Gastroesophageal sphincter (tissue), 3 donors: ENCODE data around the gene CLASP1.

Source experiments
- EP300 ChIP-seq: sonication (generic); formaldehyde crosslinking; IDR thresholded peaks from one replicate; pipeline ENCODE4 v1.6.1; 2017; ENCODE audit warnings: antibody characterized with exemption, mild to moderate bottlenecking
- POLR2A ChIP-seq, 2 donors: fragments of 450-650 bp; IDR thresholded peaks; one replicate each; pipeline ENCODE4 v1.6.1; 2017; ENCODE audit warnings: antibody characterized with exemption in 2 of 2, mild to moderate bottlenecking in 2 of 2, moderate library complexity in 1 of 2
- POLR2AphosphoS5 ChIP-seq: sonication (generic); formaldehyde crosslinking; IDR thresholded peaks from one replicate; pipeline ENCODE4 v1.6.1; 2017; ENCODE audit warnings: antibody characterized with exemption
- TF ChIP-seq, protein P1 (sequence below), 4 experiments: fragments of 200-600 bp in 2 of 4; fragments of 450-650 bp in 2 of 4; sonication (generic) in 1 of 4; IDR thresholded peaks; one replicate each; pipeline ENCODE4 v1.5.1; 2017 to 2019; ENCODE audit warnings: antibody characterized with exemption in 4 of 4, mild to moderate bottlenecking in 2 of 4, moderate library complexity in 2 of 4

DNA sequence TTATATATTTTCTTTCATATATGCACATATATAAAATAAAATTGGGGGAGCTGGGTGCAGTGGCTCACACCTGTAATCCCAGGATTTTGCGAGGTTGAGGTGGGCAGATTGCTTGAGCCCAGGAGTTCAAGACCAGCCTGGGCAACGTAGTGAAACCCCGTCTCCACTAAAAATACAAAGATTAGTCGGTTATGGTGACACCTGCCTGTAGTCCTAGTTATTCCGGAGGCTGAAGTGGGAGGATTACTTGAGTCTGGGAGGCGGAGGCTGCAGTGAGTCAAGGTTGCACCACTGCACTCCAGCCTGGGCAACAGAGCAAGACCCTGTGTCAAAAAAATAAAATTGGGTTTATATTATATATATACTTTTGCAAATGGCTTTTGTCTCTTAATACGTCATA lies 324.7 kb downstream of the CLASP1 start:
- TF ChIP-seq, protein P1, sequence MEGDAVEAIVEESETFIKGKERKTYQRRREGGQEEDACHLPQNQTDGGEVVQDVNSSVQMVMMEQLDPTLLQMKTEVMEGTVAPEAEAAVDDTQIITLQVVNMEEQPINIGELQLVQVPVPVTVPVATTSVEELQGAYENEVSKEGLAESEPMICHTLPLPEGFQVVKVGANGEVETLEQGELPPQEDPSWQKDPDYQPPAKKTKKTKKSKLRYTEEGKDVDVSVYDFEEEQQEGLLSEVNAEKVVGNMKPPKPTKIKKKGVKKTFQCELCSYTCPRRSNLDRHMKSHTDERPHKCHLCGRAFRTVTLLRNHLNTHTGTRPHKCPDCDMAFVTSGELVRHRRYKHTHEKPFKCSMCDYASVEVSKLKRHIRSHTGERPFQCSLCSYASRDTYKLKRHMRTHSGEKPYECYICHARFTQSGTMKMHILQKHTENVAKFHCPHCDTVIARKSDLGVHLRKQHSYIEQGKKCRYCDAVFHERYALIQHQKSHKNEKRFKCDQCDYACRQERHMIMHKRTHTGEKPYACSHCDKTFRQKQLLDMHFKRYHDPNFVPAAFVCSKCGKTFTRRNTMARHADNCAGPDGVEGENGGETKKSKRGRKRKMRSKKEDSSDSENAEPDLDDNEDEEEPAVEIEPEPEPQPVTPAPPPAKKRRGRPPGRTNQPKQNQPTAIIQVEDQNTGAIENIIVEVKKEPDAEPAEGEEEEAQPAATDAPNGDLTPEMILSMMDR (IDR thresholded peaks at IDR 0.05), result no peak
- TF ChIP-seq EP300, result no peak
- no peak for TF ChIP-seq POLR2AphosphoS5
- no peak for TF ChIP-seq POLR2A (IDR thresholded peaks at IDR 0.05)
